Neural cell (in vitro differentiated cells): ENCODE results near the gene APBA2. TPM values are rescaled to one million over a fixed set of nuclear protein-coding genes. Genes with fewer than 3 reads are reported as not detected.

ENCODE experiments used
- H2AFZ ChIP-seq: fragments of 200-600, 300-800 bp; sonication (generic), shearing (Covaris generic); 2 replicates; pipeline ENCODE4 v1.6.0; 2014; ENCODE audit warnings: low read depth, mild to moderate bottlenecking, antibody characterized with exemption, low read length, moderate library complexity
- H3F3A ChIP-seq: fragments of 200-600 bp; shearing (Covaris generic); 2 replicates; pipeline ENCODE4 v1.6.1; 2016; ENCODE audit warnings: mild to moderate bottlenecking, moderate library complexity, mixed read lengths, antibody characterized with exemption, low read length; ENCODE audit not compliant: insufficient read depth, poor library complexity, severe bottlenecking
- H3K27ac ChIP-seq: fragments of 200-600, 300-800 bp; sonication (generic), shearing (Covaris generic); 2 replicates; pipeline ENCODE4 v1.5.1; 2014; ENCODE audit warnings: mild to moderate bottlenecking, low read length, moderate library complexity
- H3K27me3 ChIP-seq: fragments of 300-800, 200-600 bp; sonication (generic), shearing (Covaris generic); 2 replicates; pipeline ENCODE4 v1.6.0; 2014; ENCODE audit warnings: mild to moderate bottlenecking, low read depth, low read length, moderate library complexity; ENCODE audit not compliant: insufficient read depth
- H3K36me3 ChIP-seq: fragments of 300-800, 200-600 bp; sonication (generic), shearing (Covaris generic); 2 replicates; pipeline ENCODE4 v1.5.1; 2014; ENCODE audit warnings: mild to moderate bottlenecking, antibody characterized with exemption, low read length, moderate library complexity; ENCODE audit not compliant: insufficient read depth
- H3K4me2 ChIP-seq: fragments of 300-800, 200-600 bp; sonication (generic), shearing (Covaris generic); 2 replicates; pipeline ENCODE4 v1.6.0; 2014; ENCODE audit warnings: mild to moderate bottlenecking, low read length
- H3K4me3 ChIP-seq: fragments of 300-800, 200-600 bp; sonication (generic), shearing (Covaris generic); 2 replicates; pipeline ENCODE4 v1.5.1; 2014; ENCODE audit warnings: mild to moderate bottlenecking, low read length, moderate library complexity
- H3K79me2 ChIP-seq: fragments of 200-600 bp; shearing (Covaris generic); replicated peaks from 2 replicates; pipeline ENCODE4 v1.6.0; 2014; ENCODE audit warnings: mild to moderate bottlenecking, low read length, moderate library complexity; ENCODE audit not compliant: insufficient read depth
- H3K9ac ChIP-seq: fragments of 300-800, 200-600 bp; sonication (generic), shearing (Covaris generic); 2 replicates; pipeline ENCODE4 v1.6.1; 2016; ENCODE audit warnings: mild to moderate bottlenecking, low read length, mixed read lengths
- H3K9me2 ChIP-seq: fragments of 200-600 bp; shearing (Covaris generic); 2 replicates; pipeline ENCODE4 v1.6.1; 2016; ENCODE audit warnings: mild to moderate bottlenecking, low read length, mixed read lengths; ENCODE audit not compliant: insufficient read depth
- H3K9me3 ChIP-seq: fragments of 200-600, 300-800 bp; sonication (generic), shearing (Covaris generic); 2 replicates; pipeline ENCODE4 v1.6.1; 2016; ENCODE audit warnings: mild to moderate bottlenecking, mixed run types, low read length, moderate library complexity, mixed read lengths
- H4K20me1 ChIP-seq: fragments of 200-600 bp; shearing (Covaris generic); 2 replicates; pipeline ENCODE4 v1.6.1; 2016; ENCODE audit warnings: mild to moderate bottlenecking, mixed run types; ENCODE audit not compliant: insufficient read depth
- CTCF ChIP-seq: fragments of 450-650 bp; IDR thresholded peaks from 2 replicates; pipeline ENCODE4 v1.5.1; 2014; ENCODE audit warnings: antibody characterized with exemption, mild to moderate bottlenecking, moderate library complexity; ENCODE audit not compliant: poor library complexity, severe bottlenecking
- EP300 ChIP-seq: fragments of 450-650 bp; conservative IDR thresholded peaks from 2 replicates; pipeline ENCODE4 v1.6.1; 2014; ENCODE audit warnings: antibody characterized with exemption, mild to moderate bottlenecking, moderate library complexity; ENCODE audit not compliant: poor library complexity, severe bottlenecking
- EZH2 ChIP-seq: fragments of 200-600, 300-800 bp; shearing (Covaris generic), sonication (generic); IDR thresholded peaks from 2 replicates; pipeline ENCODE4 v1.6.1; 2014; ENCODE audit warnings: antibody characterized with exemption, low read length, borderline replicate concordance, mild to moderate bottlenecking; ENCODE audit not compliant: insufficient read depth, poor library complexity, severe bottlenecking
- MXI1 ChIP-seq: fragments of 450-650 bp; conservative IDR thresholded peaks from 2 replicates; pipeline ENCODE4 v1.6.1; 2014; ENCODE audit warnings: antibody characterized with exemption, mild to moderate bottlenecking; ENCODE audit not compliant: poor library complexity, severe bottlenecking
- POLR2AphosphoS5 ChIP-seq: IDR thresholded peaks from 2 replicates; pipeline ENCODE4 v1.6.1; 2012
- RAD21 ChIP-seq: fragments of 450-650 bp; conservative IDR thresholded peaks from 2 replicates; pipeline ENCODE4 v1.6.1; 2014; ENCODE audit warnings: antibody characterized with exemption, mild to moderate bottlenecking, moderate library complexity
- REST ChIP-seq: IDR thresholded peaks from 2 replicates; pipeline ENCODE4 v1.6.1; 2012; ENCODE audit warnings: borderline replicate concordance
- SMC3 ChIP-seq: fragments of 450-650 bp; conservative IDR thresholded peaks from 2 replicates; pipeline ENCODE4 v1.6.1; 2014; ENCODE audit warnings: antibody characterized with exemption, mild to moderate bottlenecking, moderate library complexity; ENCODE audit not compliant: poor library complexity
- TAF1 ChIP-seq: IDR thresholded peaks from 2 replicates; pipeline ENCODE4 v1.6.1; 2012; ENCODE audit warnings: low read depth
- polyA plus RNA-seq: library from polyadenylated mRNA; depleted of rRNA; stranded (reverse); fragments of >200 nt; gene quantifications from 2 replicates; pipeline ENCODE4 v1.2.3, GENCODE V29; 2014

The APBA2 gene
- polyA plus RNA-seq, 1 donor from 2014 or later = 134 TPM

DNA sequence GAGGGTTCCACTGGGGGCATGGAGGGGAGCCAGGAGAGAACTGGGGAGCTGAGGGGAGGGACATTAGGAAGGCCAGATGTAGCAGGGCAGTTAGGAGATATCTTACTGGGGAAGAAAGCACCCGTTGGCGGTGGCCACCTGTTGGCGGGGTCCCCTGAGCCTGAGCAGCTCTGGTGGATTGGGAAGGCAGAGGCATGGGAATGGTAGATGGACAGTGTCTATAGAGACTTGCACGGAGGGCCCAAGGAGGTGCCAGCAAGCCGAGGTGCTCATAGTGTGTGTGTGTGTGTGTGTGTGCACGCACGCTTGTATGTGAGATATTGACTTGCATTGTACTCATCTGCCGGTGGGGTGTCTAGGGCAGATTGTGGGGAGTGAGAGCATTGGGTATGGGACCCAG lies 179.0 kb downstream of the APBA2 start:
- Histone ChIP-seq H3F3A (no peaks in the 10 kb centered on the region), H2AFZ (no peak overlapping the region), H3K9ac (no peak overlapping the region), H3K27ac (no peak overlapping the region), H3K36me3 (no peaks in the 10 kb centered on the region), H3K9me2 (no peaks in the 10 kb centered on the region), H3K4me3 (no peak overlapping the region), H3K27me3 (no peaks in the 10 kb centered on the region), H3K79me2 (no peaks in the 10 kb centered on the region), H4K20me1 (no peaks in the 10 kb centered on the region), H3K4me2 (no peak overlapping the region), H3K9me3 (no peaks in the 10 kb centered on the region)
- no peak for TF ChIP-seq SMC3
- no peak for TF ChIP-seq EZH2

DNA sequence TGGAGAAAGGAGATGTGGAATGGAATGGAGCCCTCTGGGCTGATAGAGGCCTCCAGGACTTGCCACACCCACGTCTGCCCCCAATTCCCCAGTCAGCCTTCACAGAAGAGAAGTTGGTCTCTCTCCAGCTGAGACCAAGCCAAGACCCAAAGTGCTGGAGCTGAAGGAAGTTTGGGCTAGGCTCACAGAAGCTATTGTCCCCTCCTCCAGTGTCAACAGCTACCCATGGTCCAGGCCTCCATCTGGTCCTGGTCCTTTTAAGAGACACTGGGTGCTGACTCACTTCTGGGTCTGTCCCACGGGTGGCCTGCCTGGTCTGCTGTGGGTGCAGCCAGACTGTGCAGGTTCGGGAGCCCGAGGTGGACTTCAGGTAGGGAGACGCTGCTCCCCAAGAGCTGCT lies 179.8 kb downstream of the APBA2 start:
- Histone ChIP-seq H3K9ac (no peak overlapping the region), H3K27ac (no peak overlapping the region), H3K36me3 (no peaks in the 10 kb centered on the region), H3F3A (no peaks in the 10 kb centered on the region), H4K20me1 (no peaks in the 10 kb centered on the region), H3K4me3 (no peak overlapping the region), H3K9me2 (no peaks in the 10 kb centered on the region), H3K9me3 (no peaks in the 10 kb centered on the region), H3K27me3 (no peaks in the 10 kb centered on the region), H3K79me2 (no peaks in the 10 kb centered on the region), H2AFZ (no peak overlapping the region), H3K4me2 (no peak overlapping the region)
- no peak for TF ChIP-seq RAD21
- no peak for TF ChIP-seq MXI1
- no peak for TF ChIP-seq TAF1
- TF ChIP-seq EZH2 = no peak
- TF ChIP-seq CTCF = no peak
- no peak for TF ChIP-seq SMC3
- TF ChIP-seq REST = no peak
- no peak for TF ChIP-seq POLR2AphosphoS5
- TF ChIP-seq EP300 = no peak

GRCh38 chr15:29066310-29066709 lies 180.5 kb downstream of the APBA2 start:
- H3K27ac ChIP-seq = no peak overlapping the region

More at GRCh38 chr15:29066310-29066709, 180.5 kb downstream of the APBA2 start:
- no peaks in the 10 kb centered on the region for H3F3A ChIP-seq
- no peaks in the 10 kb centered on the region for H4K20me1 ChIP-seq
- no peak overlapping the region for H2AFZ ChIP-seq
- no peaks in the 10 kb centered on the region for H3K36me3 ChIP-seq
- TF ChIP-seq EZH2 (no peak), SMC3 (no peak), EP300 (no peak), MXI1 (no peak), REST (no peak), TAF1 (no peak), POLR2AphosphoS5 (no peak), CTCF (no peak), RAD21 (no peak)
- no peak overlapping the region for H3K4me3 ChIP-seq
- no peak overlapping the region for H3K9ac ChIP-seq
- no peaks in the 10 kb centered on the region for H3K27me3 ChIP-seq
- no peaks in the 10 kb centered on the region for H3K9me2 ChIP-seq
- no peaks in the 10 kb centered on the region for H3K79me2 ChIP-seq
- H3K4me2 ChIP-seq = no peak overlapping the region
- H3K9me3 ChIP-seq = no peaks in the 10 kb centered on the region
